IPS-NIHi11 (cell line): Measurements from ENCODE around the gene TK1.
"Not testable (repeated sequence)": the region's sequence is repeated elsewhere in the genome, so short reads cannot be mapped to it uniquely, and the experiment has no call there.

Experiments used
- DNase-seq: peaks from one replicate; pipeline ENCODE4 v3.0.0; 2012; ENCODE audit warnings: mixed read lengths, low spot score

Gene TK1

GRCh38 chr17:78186692-78187595 is at the start of gene TK1, which contains the start of gene AFMID:
Gene TK1 (minus strand): TSS chr17:78187052. CDS start chr17:78186994, 58 bp downstream.
Gene AFMID (plus strand): TSS chr17:78187362. CDS start chr17:78187371, 9 bp downstream.
- peak; percentile 99 for DNase-seq

GRCh38 chr17:78235885-78236284 is 49.0 kb upstream of the TK1 start:
- no peak for DNase-seq

DNA sequence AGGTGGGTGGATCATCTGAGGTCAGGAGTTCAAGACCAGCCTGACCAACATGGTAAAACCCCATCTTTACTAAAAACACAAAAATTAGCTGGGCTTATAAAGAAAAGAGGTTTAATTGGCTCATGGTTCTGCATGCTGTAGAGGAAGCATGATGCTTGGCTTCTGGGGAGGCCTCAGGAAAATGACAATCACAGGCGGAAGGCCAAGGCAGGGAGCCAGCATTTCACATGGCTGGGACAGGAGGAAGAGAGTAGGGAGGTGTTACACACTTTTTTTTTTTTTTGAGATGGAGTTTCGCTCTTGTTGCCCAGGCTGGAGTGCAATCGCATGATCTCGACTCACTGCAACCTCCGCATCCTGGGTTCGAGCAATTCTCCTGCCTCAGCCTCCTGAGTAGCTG is 48.2 kb upstream of the TK1 start:
- not testable (repeated sequence) for DNase-seq

- no peak for DNase-seq
Measured at GRCh38 chr17:78234261-78234865, 47.5 kb upstream of the TK1 start.

DNA sequence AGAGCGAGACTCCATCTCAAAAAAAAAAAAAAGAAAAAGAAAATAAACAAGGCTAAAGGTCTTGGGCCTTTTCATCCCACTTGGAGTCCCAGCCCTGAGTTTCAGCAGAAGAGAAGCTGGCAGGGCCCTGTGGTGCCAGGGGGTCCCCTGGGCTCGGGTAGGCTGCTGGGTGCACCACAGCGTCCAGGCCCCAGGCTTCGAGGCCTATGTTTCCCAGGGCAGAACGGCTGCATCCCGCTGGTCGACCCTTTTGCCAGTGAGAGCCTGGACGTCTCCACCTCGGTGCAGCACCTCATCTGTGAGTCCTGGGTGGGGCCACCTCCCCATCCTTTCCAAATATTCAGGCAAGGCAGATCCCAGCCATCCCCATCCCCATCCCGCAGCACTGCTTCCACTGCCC is 46.8 kb upstream of the TK1 start:
- no peak for DNase-seq

DNA sequence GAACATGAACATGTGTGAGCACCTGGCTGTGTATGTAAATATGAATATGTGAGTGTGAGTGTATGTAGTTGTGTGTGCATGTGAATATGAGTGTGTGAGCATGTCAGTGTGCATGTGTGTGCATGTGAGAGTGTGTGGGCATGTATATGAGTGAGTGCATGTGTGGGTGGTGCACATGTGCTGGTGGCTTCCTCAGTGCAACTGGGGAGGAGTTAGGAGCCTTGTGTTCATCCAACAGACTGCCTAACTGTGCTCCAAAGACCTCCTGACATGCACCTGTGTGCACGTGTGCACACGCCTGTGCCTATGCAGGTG is 46.0 kb upstream of the TK1 start:
- no peak for DNase-seq

DNA sequence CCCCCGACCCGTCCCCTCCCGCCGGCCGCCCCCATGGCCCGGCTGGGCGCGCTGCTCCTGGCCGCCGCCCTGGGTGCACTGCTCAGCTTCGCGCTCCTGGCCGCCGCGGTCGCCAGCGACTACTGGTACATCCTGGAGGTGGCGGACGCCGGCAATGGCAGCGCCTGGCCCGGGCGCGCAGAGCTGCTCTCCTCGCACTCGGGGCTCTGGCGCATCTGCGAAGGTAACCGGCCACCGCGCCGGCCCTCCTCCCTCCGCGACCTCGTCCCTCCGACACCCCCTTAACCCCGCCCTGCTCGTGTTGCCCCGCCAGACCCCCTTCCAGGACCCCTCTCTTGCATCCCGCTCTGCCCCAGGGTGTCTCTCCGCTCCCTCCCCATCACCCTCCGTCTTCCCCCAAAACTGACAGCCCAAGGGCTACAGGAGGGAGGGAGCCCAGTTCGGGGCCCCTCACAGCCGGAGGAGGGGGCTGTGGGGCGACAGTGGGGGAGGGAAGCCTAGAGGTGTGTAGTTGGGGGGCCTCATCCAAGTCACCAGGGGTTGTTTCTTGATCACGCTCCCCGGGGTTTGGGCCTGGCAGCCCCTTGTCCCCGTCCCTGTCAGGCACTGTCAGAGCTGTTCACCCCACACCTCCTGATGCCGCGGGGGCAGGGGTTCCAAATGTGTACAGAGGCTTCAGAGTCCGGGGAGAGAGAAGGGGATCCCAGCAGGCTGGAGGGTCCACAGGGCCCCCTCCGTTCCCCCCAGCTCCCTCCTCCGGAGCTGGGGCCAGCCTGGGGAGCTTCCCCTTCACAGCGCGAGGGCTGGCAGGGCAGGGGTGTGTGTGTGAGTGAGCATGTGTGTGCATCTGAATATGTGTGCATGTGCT is 45.4 kb upstream of the TK1 start:
- DNase-seq = peak; percentile 81

DNA sequence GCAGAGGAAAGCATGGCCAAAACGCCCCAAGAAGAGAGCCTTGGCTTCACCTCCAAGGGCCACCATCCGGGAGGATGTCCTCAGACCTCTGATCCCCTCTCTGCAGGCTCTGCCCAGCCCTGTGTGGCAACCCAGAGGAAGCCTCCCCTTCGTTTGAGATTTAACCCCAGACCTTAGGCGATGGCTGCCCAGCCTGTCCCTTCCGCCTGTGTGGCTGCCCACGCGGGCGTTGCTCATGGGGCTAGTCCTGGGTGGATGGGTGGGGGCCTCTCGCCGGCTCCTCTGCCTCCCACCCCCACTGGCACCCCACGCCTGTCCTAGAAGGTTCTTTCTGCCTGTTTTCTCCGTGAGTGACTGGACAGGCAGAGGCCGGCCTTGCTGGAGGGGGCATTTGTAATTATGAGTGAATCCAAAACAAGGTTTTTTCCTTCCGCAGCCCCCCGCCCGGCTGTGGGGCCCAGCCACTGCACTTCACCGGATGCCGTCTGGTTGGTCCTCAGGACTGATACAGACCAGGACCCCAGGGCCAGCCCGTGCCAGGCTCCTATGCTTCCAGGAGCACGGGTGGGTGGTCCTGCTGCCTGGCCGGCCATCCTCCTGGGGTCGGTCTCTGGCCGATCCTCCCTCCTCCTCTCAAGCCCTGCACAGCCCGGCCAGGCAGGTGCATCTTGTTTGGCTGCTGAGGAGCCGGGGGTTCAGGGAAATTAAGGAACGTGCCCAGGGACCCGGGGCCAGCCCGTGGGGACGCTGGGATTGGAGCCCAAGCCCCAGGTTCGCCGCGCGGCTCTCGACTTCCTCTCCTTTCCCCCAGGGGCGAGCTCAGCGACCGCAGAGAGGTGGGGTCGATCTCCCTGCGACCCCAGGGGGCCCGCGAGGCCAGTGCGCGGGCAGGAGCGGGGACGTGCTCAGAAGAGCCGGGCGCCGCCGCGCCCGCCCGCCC is 44.4 kb upstream of the TK1 start, which contains the start of gene TMEM235:
TSS of gene TMEM235 (plus strand) at position 636 of the 940 bp plus-strand sequence. CDS start 393 bp downstream, outside the sequence.
- DNase-seq = peak; percentile 72

DNA sequence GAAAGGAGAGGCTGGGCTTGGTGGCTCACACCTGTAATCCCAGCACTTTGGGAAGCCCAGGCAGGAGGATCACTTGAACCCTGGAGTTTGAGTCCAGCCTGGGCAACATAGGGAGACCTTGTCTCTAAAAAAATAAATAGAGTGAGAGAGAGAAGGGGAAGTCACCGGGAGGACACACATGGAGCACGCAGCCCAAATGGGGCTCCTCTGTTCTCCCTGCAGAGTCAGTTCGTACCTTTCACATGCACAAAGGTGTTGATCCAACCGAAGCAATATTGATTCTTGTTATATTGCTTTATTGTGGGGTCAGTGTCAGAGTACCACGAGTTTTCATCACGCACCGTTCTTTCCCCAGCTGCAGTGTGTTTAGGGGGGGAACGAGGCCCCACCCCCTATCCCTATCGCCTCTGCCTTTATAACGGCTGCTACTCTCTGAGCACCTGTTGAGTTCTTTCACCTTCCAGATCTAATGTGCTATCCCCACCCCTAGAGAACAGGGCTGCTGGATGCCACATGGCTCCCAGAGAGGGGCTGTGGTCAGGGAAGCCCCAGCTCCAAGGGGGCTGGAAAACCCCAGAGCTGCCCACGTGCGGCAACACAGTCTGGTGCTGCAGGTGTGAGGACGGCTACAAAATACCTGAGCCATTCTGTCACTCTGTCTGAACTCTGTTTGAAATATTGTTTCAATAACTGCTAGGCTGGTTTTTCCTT is 43.6 kb upstream of the TK1 start:
- no peak for DNase-seq

- no peak for DNase-seq
Measured at GRCh38 chr17:78228176-78228575, 41.3 kb upstream of the TK1 start.

DNA sequence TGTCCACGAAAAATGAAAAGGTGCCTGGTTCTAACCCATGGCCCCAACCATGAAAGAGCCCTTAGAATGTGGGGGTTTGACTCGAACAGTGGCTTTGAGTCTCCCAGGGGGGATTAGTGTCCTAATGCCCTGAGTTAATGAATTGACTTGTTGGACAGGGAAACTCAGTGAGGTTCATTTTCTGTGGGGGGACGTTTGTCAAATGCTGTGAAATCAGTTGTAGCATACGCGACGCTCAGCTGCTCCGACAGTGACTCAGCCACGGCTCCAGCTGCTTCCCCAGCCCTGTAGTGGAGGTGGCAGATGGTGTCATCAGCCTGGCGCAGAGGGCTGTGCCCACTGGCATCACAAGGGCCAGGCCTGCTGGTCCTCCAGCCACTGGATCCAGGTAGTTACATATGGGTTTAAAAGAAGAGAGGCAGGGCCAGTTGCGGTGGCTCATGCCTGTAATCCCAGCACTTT is 40.6 kb upstream of the TK1 start:
- DNase-seq = no peak

DNA sequence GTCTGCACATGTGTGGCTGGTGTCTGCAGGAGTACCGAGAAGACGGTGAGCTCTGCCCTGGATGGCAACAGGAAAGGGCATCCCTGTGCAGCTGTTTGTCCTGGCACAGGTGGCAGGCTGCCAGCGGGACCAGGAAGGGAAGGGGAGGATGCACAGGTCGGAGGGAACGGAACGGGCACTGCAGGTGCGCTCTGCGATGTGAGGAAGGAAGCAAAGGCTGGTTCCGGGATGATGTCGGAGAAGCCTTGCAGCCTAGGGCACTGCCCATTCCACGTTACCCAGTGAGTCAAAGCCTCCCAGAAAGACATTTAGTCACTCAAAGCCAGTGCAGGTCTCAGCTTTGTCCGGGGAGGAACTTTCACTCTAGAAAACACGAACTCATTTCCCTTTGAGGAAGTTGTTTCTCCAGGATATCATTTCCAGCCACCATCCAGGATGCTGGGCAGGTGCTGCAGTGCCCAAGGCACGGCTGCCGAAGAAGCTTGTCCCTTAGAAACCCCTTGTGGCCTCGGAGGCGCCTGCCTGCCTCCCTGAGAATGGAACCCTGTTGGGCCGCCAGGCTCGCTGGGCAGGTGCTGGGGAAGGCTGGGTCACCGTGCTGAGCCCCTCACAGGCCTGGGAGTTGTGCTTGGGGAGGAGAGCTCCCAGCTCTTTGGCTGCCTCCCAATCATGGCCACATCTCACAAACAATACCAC is 40.1 kb upstream of the TK1 start:
- DNase-seq = no peak

GRCh38 chr17:78226055-78226758 is 39.4 kb upstream of the TK1 start:
- no peak for DNase-seq

- DNase-seq = no peak
Measured at GRCh38 chr17:78225088-78225865, 38.4 kb upstream of the TK1 start.

DNA sequence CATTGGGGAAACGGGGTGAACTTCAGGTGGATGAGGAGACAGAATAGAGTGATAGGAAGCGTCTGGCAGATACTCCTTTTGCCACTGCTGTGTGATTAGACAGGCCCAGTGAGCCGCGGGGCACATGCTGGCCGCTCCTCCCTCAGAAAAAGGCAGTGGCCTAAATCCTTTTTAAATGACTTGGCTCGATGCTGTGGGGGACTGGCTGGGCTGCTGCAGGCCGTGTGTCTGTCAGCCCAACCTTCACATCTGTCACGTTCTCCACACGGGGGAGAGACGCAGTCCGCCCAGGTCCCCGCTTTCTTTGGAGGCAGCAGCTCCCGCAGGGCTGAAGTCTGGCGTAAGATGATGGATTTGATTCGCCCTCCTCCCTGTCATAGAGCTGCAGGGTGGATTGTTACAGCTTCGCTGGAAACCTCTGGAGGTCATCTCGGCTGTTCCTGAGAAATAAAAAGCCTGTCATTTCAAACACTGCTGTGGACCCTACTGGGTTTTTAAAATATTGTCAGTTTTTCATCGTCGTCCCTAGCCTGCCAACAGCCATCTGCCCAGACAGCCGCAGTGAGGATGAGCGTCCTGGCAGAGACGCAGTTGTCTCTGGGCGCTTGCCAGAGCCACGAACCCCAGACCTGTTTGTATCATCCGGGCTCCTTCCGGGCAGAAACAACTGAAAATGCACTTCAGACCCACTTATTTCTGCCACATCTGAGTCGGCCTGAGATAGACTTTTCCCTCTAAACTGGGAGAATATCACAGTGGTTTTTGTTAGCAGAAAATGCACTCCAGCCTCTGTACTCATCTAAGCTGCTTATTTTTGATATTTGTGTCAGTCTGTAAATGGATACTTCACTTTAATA is 37.6 kb upstream of the TK1 start:
- no peak for DNase-seq

DNA sequence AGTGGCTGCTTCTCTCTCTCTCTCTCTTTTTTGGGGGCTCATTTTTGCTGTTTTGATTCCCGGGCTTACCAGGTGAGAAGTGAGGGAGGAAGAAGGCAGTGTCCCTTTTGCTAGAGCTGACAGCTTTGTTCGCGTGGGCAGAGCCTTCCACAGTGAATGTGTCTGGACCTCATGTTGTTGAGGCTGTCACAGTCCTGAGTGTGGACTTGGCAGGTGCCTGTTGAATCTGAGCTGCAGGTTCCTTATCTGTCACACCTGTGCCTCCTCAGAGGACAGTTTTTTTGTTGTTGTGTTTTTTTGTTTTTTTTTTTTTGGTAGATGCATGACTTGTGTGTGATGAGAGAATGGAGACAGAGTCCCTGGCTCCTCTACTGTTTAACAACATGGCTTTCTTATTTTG is 36.9 kb upstream of the TK1 start:
- DNase-seq = no peak

- DNase-seq = no peak
Measured at GRCh38 chr17:78223061-78223460, 36.2 kb upstream of the TK1 start.
